ENCODE data around the gene SORD. TPM values are rescaled to one million over a fixed set of nuclear protein-coding genes. Genes with fewer than 3 reads are reported as not detected.
"Not testable (repeated sequence)": the region's sequence is repeated elsewhere in the genome, so short reads cannot be mapped to it uniquely, and the experiment has no call there.

Gene SORD
- polyA plus RNA-seq (2013, experiment 1 of 2; ENCODE audit: insufficient read length) = 18.0 TPM
- polyA plus RNA-seq (2013, experiment 2 of 2; ENCODE audit: insufficient read length) = 17.1 TPM

GRCh38 chr15:45022871-45023658, at the start of gene SORD:
TSS of gene SORD (plus strand) at chr15:45023195. CDS start at chr15:45023284, 89 bp downstream.
- peak; percentile 84 for DNase-seq

- DNase-seq = not testable (repeated sequence)
Observed at GRCh38 chr15:44976183-44976582, 46.8 kb upstream of the SORD start.

GRCh38 chr15:44977781-44978180, 45.2 kb upstream of the SORD start:
- DNase-seq = not testable (repeated sequence)

GRCh38 chr15:44979617-44980339, 43.2 kb upstream of the SORD start:
- DNase-seq = not testable (repeated sequence)

- not testable (repeated sequence) for DNase-seq
Observed at GRCh38 chr15:44984144-44984543, 38.9 kb upstream of the SORD start.

GRCh38 chr15:44986346-44987055, 36.5 kb upstream of the SORD start:
- DNase-seq = not testable (repeated sequence)

- DNase-seq = not testable (repeated sequence)
Observed at GRCh38 chr15:44987711-44988110, 35.3 kb upstream of the SORD start.

- DNase-seq = not testable (repeated sequence)
Observed at GRCh38 chr15:44988184-44988869, 34.7 kb upstream of the SORD start.

- DNase-seq = not testable (repeated sequence)
Observed at GRCh38 chr15:44988870-44989219, 34.1 kb upstream of the SORD start.

- DNase-seq = not testable (repeated sequence)
Observed at GRCh38 chr15:44997632-44998031, 25.4 kb upstream of the SORD start.

- DNase-seq = no peak
Observed at GRCh38 chr15:44999105-44999504, 23.9 kb upstream of the SORD start.

GRCh38 chr15:45001180-45001579, 21.8 kb upstream of the SORD start:
- DNase-seq = not testable (repeated sequence)

GRCh38 chr15:45003731-45004410, 19.1 kb upstream of the SORD start:
- not testable (repeated sequence) for DNase-seq

GRCh38 chr15:45004590-45005175, 18.3 kb upstream of the SORD start:
- not testable (repeated sequence) for DNase-seq

GRCh38 chr15:45009046-45009445, 13.9 kb upstream of the SORD start:
- no peak for DNase-seq

- DNase-seq = not testable (repeated sequence)
Observed at GRCh38 chr15:45015114-45015513, 7.9 kb upstream of the SORD start.

GRCh38 chr15:45020222-45020900, 2.6 kb upstream of the SORD start:
- DNase-seq = not testable (repeated sequence)

GRCh38 chr15:45020901-45021259, 2.1 kb upstream of the SORD start:
- DNase-seq = not testable (repeated sequence)

- no peak for DNase-seq
Observed at GRCh38 chr15:45021348-45021747, 1.6 kb upstream of the SORD start.

GRCh38 chr15:45023659-45024225, 747 bp downstream of the SORD start:
- no peak for DNase-seq
